Measurements from ENCODE around the gene HHLA2. TPM values are rescaled to one million over a fixed set of nuclear protein-coding genes. Genes with fewer than 3 reads are reported as not detected.

Gene HHLA2
- total RNA-seq, 2 donors from 2014 or later, result not detected

GRCh38 chr3:108410531-108410984, 114.2 kb downstream of the HHLA2 start:
- H3K27me3 Mint-ChIP-seq (ENCODE audit: insufficient read depth), result peaks cover 10% of the 10 kb centered on the region
- no peaks in the 10 kb centered on the region for H3K9me3 Mint-ChIP-seq
- H3K9ac ChIP-seq (ENCODE audit: extremely low read depth, low read length, poor library complexity, severe bottlenecking), result no peak overlapping the region
- no peak for TF ChIP-seq CTCF (conservative IDR thresholded peaks at IDR 0.05)
- H3K4me1 ChIP-seq (ENCODE audit: control insufficient read depth, insufficient read depth, low read length), result no peaks in the 10 kb centered on the region
- no peaks in the 10 kb centered on the region for H3K9me3 ChIP-seq (ENCODE audit: control insufficient read depth, low read length)
- H3K36me3 Mint-ChIP-seq (ENCODE audit: low read depth), result no peaks in the 10 kb centered on the region
- no peak overlapping the region for H3K27ac Mint-ChIP-seq
- H3K27ac ChIP-seq (ENCODE audit: low read depth, low read length), result no peak overlapping the region
- no peak overlapping the region for H3K4me3 ChIP-seq (ENCODE audit: low read length)
- no peak overlapping the region for H3K4me3 Mint-ChIP-seq
- WGBS, 2 experiments (ENCODE audit: insufficient coverage in 1 of 2, insufficient read length in 1 of 2), result 88 to 91% methylated on average over 7 to 11 of the region's 11 CpGs
- no peaks in the 10 kb centered on the region for H3K4me1 Mint-ChIP-seq
- DNase-seq, result no peak
- H3K36me3 ChIP-seq (ENCODE audit: control insufficient read depth, insufficient read depth, low read length), result no peaks in the 10 kb centered on the region
- peaks cover 45% of the 10 kb centered on the region for H3K27me3 ChIP-seq (ENCODE audit: control insufficient read depth, insufficient read depth, low read length, poor library complexity, severe bottlenecking)

GRCh38 chr3:108412121-108412750, 115.9 kb downstream of the HHLA2 start:
- Histone ChIP-seq H3K9me3 (ENCODE audit: control insufficient read depth, low read length) (no peaks in the 10 kb centered on the region), H3K27ac (ENCODE audit: low read depth, low read length) (no peak overlapping the region), H3K9ac (ENCODE audit: extremely low read depth, low read length, poor library complexity, severe bottlenecking) (no peak overlapping the region), H3K4me3 (ENCODE audit: low read length) (no peak overlapping the region), H3K4me1 (ENCODE audit: control insufficient read depth, insufficient read depth, low read length) (no peaks in the 10 kb centered on the region), H3K27me3 (ENCODE audit: control insufficient read depth, insufficient read depth, low read length, poor library complexity, severe bottlenecking) (peaks cover 28% of the 10 kb centered on the region), H3K36me3 (ENCODE audit: control insufficient read depth, insufficient read depth, low read length) (no peaks in the 10 kb centered on the region)
- Mint-ChIP-seq H3K4me1 (no peaks in the 10 kb centered on the region), H3K36me3 (ENCODE audit: low read depth) (no peaks in the 10 kb centered on the region), H3K4me3 (no peak overlapping the region), H3K27ac (no peak overlapping the region), H3K27me3 (ENCODE audit: insufficient read depth) (peaks cover 5% of the 10 kb centered on the region), H3K9me3 (no peaks in the 10 kb centered on the region)
- TF ChIP-seq CTCF (conservative IDR thresholded peaks at IDR 0.05), result no peak
- DNase-seq, result no peak
- 97% methylated on average over 6 of the region's 6 CpGs; no CpG with 5 or more reads in 1 of the 2 experiments for WGBS, 2 experiments (ENCODE audit: insufficient coverage in 1 of 2, insufficient read length in 1 of 2)

- no peaks in the 10 kb centered on the region for H3K36me3 ChIP-seq (ENCODE audit: control insufficient read depth, insufficient read depth, low read length)
- no peaks in the 10 kb centered on the region for H3K4me1 Mint-ChIP-seq
- peaks cover 4% of the 10 kb centered on the region for H3K27me3 Mint-ChIP-seq (ENCODE audit: insufficient read depth)
- H3K9me3 ChIP-seq (ENCODE audit: control insufficient read depth, low read length), result no peaks in the 10 kb centered on the region
- peaks cover 19% of the 10 kb centered on the region for H3K27me3 ChIP-seq (ENCODE audit: control insufficient read depth, insufficient read depth, low read length, poor library complexity, severe bottlenecking)
- no peak overlapping the region for H3K27ac Mint-ChIP-seq
- no peak overlapping the region for H3K4me3 Mint-ChIP-seq
- DNase-seq, result no peak
- no peaks in the 10 kb centered on the region for H3K4me1 ChIP-seq (ENCODE audit: control insufficient read depth, insufficient read depth, low read length)
- WGBS, 2 experiments (ENCODE audit: insufficient coverage in 1 of 2, insufficient read length in 1 of 2), result 85 to 92% methylated on average over 3 to 5 of the region's 5 CpGs
- H3K9me3 Mint-ChIP-seq, result no peaks in the 10 kb centered on the region
- H3K36me3 Mint-ChIP-seq (ENCODE audit: low read depth), result no peaks in the 10 kb centered on the region
- H3K9ac ChIP-seq (ENCODE audit: extremely low read depth, low read length, poor library complexity, severe bottlenecking), result no peak overlapping the region
- no peak overlapping the region for H3K4me3 ChIP-seq (ENCODE audit: low read length)
- no peak for TF ChIP-seq CTCF (conservative IDR thresholded peaks at IDR 0.05)
- H3K27ac ChIP-seq (ENCODE audit: low read depth, low read length), result no peak overlapping the region
Observed at GRCh38 chr3:108414007-108414406, 117.7 kb downstream of the HHLA2 start.
